HG03025 (cell line): ENCODE data around the gene SH3PXD2A.
"Not testable (repeated sequence)": the region's sequence is repeated elsewhere in the genome, so short reads cannot be mapped to it uniquely, and the experiment has no call there.

Experiments
- ATAC-seq: cut with Tn5 transposase; IDR thresholded peaks from one replicate; pipeline ENCODE4 v1.9.1; 2021; ENCODE audit warnings: mild to moderate bottlenecking, moderate library complexity; ENCODE audit not compliant: unreplicated experiment, low FRiP score

The SH3PXD2A gene

GRCh38 chr10:103852189-103852711, 3.1 kb downstream of the SH3PXD2A start:
- ATAC-seq = no peak

- ATAC-seq = no peak
These were observed 4.1 kb downstream of the SH3PXD2A start for GRCh38 chr10:103851261-103851660.

- ATAC-seq = no peak
These were observed 4.8 kb downstream of the SH3PXD2A start for GRCh38 chr10:103850572-103850895.

- no peak for ATAC-seq
These were observed 5.3 kb downstream of the SH3PXD2A start for GRCh38 chr10:103849880-103850571.

GRCh38 chr10:103849212-103849877, 6.0 kb downstream of the SH3PXD2A start:
- ATAC-seq = no peak

GRCh38 chr10:103847909-103848468, 7.4 kb downstream of the SH3PXD2A start:
- no peak for ATAC-seq

GRCh38 chr10:103847346-103847745, 8.0 kb downstream of the SH3PXD2A start:
- no peak for ATAC-seq

- peak; percentile 59 for ATAC-seq
These were observed 9.4 kb downstream of the SH3PXD2A start for GRCh38 chr10:103845972-103846371.

- not testable (repeated sequence) for ATAC-seq
These were observed 10.0 kb downstream of the SH3PXD2A start for GRCh38 chr10:103845346-103845745.

GRCh38 chr10:103843854-103844570, 11.4 kb downstream of the SH3PXD2A start:
- ATAC-seq = no peak

- ATAC-seq = no peak
These were observed 12.3 kb downstream of the SH3PXD2A start for GRCh38 chr10:103843045-103843444.

- ATAC-seq = no peak
These were observed 12.8 kb downstream of the SH3PXD2A start for GRCh38 chr10:103842605-103843004.

GRCh38 chr10:103841519-103841918, 13.9 kb downstream of the SH3PXD2A start:
- no peak for ATAC-seq

GRCh38 chr10:103840740-103841070, 14.7 kb downstream of the SH3PXD2A start:
- no peak for ATAC-seq

GRCh38 chr10:103839872-103840739, 15.3 kb downstream of the SH3PXD2A start:
- ATAC-seq = no peak

- no peak for ATAC-seq
These were observed 15.9 kb downstream of the SH3PXD2A start for GRCh38 chr10:103839519-103839871.

- no peak for ATAC-seq
These were observed 16.4 kb downstream of the SH3PXD2A start for GRCh38 chr10:103838862-103839518.

GRCh38 chr10:103838070-103838395, 17.3 kb downstream of the SH3PXD2A start:
- no peak for ATAC-seq

GRCh38 chr10:103837370-103838069, 17.9 kb downstream of the SH3PXD2A start:
- no peak for ATAC-seq
